ENCODE data around the gene PGBD2. TPM values are rescaled to one million over a fixed set of nuclear protein-coding genes. Genes with fewer than 3 reads are reported as not detected.

The PGBD2 gene
- total and polyA plus RNA-seq, 9 of the 15 experiments (the other 6 are each of a cell fraction or from before 2014, with no cell fraction given) = 11.9 to 21.8 (median 14.7) TPM

DNA sequence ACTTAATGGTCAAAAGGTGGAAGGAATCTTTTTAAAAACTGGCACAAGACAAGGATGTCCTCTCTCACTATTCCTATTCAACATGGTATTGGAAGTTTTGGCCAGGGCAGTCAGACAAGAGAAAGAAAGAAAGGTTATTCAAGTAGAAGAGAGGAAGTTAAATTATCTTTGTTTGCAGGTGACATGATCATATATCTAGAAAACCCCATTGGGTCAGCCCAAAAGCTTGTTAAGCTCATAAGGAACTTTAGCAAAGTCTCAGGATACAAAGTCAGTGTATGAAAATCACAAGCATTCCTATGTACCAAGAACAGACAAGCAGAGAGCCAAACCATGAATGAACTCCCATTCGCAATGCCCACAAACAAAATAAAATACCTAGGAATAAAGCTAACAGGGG, 5.4 kb upstream of the PGBD2 start (continued):
- TF ChIP-seq TRIM24 (IDR thresholded peaks at IDR 0.05) = no peak
- peak; percentile 60; the same call in 1 of the 2 replicates for TF ChIP-seq SMARCE1 (IDR thresholded peaks at IDR 0.05)
- TF ChIP-seq, protein P1, sequence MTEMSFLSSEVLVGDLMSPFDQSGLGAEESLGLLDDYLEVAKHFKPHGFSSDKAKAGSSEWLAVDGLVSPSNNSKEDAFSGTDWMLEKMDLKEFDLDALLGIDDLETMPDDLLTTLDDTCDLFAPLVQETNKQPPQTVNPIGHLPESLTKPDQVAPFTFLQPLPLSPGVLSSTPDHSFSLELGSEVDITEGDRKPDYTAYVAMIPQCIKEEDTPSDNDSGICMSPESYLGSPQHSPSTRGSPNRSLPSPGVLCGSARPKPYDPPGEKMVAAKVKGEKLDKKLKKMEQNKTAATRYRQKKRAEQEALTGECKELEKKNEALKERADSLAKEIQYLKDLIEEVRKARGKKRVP (CRISPR knock-in tag; IDR thresholded peaks at IDR 0.05) = no peak
- no peak for TF ChIP-seq JUND (IDR thresholded peaks at IDR 0.05; ENCODE audit: borderline replicate concordance, low read depth, low read length)
- TF ChIP-seq JUND (tag; IDR thresholded peaks at IDR 0.05; ENCODE audit: borderline replicate concordance, low read depth, low read length) = 0 out of 3 replicates have a peak, but pooled peaks have one; percentile 17

- POLR2A ChIA-PET = interaction anchor here (1.2 kb wide), 1 partner anchor 9 kb away, joined by 5 read pairs; no protein-coding TSS in a partner anchor
Measured at GRCh38 chr1:248901578-248901977, 4.5 kb upstream of the PGBD2 start.

More at GRCh38 chr1:248901578-248901977, 4.5 kb upstream of the PGBD2 start:
- FAIRE-seq (no peak), ATAC-seq (no peak), DNase-seq (ENCODE audit: extremely low read depth in 1 of 4, low spot score in 3 of 4) (no peak)
- no peak for TF ChIP-seq MTA3 (IDR thresholded peaks at IDR 0.05; ENCODE audit: borderline replicate concordance)
- TF ChIP-seq NBN (IDR thresholded peaks at IDR 0.05; ENCODE audit: low read depth) = peak; percentile 70; the same call in 1 of the 2 replicates
- no peak for TF ChIP-seq ZNF143 (CRISPR knock-in tag; IDR thresholded peaks at IDR 0.05)
- no peak for TF ChIP-seq ZNF311 (CRISPR knock-in tag; IDR thresholded peaks at IDR 0.05)
- TF ChIP-seq, protein P2, sequence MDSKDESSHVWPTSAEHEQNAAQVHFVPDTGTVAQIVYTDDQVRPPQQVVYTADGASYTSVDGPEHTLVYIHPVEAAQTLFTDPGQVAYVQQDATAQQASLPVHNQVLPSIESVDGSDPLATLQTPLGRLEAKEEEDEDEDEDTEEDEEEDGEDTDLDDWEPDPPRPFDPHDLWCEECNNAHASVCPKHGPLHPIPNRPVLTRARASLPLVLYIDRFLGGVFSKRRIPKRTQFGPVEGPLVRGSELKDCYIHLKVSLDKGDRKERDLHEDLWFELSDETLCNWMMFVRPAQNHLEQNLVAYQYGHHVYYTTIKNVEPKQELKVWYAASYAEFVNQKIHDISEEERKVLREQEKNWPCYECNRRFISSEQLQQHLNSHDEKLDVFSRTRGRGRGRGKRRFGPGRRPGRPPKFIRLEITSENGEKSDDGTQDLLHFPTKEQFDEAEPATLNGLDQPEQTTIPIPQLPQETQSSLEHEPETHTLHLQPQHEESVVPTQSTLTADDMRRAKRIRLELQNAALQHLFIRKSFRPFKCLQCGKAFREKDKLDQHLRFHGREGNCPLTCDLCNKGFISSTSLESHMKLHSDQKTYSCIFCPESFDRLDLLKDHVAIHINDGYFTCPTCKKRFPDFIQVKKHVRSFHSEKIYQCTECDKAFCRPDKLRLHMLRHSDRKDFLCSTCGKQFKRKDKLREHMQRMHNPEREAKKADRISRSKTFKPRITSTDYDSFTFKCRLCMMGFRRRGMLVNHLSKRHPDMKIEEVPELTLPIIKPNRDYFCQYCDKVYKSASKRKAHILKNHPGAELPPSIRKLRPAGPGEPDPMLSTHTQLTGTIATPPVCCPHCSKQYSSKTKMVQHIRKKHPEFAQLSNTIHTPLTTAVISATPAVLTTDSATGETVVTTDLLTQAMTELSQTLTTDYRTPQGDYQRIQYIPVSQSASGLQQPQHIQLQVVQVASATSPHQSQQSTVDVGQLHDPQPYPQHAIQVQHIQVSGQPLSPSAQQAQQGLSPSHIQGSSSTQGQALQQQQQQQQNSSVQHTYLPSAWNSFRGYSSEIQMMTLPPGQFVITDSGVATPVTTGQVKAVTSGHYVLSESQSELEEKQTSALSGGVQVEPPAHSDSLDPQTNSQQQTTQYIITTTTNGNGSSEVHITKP (IDR thresholded peaks at IDR 0.05; ENCODE audit: partially characterized antibody) = peak; percentile 14
- no peak for TF ChIP-seq POU5F1 (IDR thresholded peaks at IDR 0.05; ENCODE audit: borderline replicate concordance, low read depth, low read length, partially characterized antibody)
- no peak for TF ChIP-seq SIX5 (IDR thresholded peaks at IDR 0.05; ENCODE audit: borderline replicate concordance in 1 of 2, insufficient read depth in 1 of 2, low read depth in 1 of 2, low read length in 2 of 2)
- Histone ChIP-seq H4K20me1 (replicated peaks; ENCODE audit: control insufficient read depth, insufficient read depth, low read length) (no peaks in the 10 kb centered on the region), H3K27me3 (ENCODE audit: control insufficient read depth in 2 of 2, insufficient read depth in 2 of 2, low read length in 2 of 2) (no peaks in the 10 kb centered on the region), H3K9ac (ENCODE audit: insufficient read depth in 1 of 2, low read depth in 2 of 2, low read length in 2 of 2) (no peak overlapping the region), H3K36me3 (ENCODE audit: control insufficient read depth, insufficient read depth, low read length) (no peaks in the 10 kb centered on the region), H3K27ac (ENCODE audit: extremely low read depth, low read depth, low read length) (no peak overlapping the region), H2AFZ (ENCODE audit: low read depth, low read length) (no peak overlapping the region), H3K9me3 (replicated peaks; ENCODE audit: control insufficient read depth, insufficient read depth, low read depth, low read length) (no peaks in the 10 kb centered on the region), H3K4me1 (replicated peaks in 1 of 2; ENCODE audit: control insufficient read depth in 2 of 2, insufficient read depth in 2 of 2, low read length in 2 of 2) (peaks cover 21 to 23% of the 10 kb centered on the region in 2 experiments; a peak in 4 of 5 replicates), H3K4me3 (no peak overlapping the region), H3K4me2 (ENCODE audit: insufficient read depth, low read length) (no peak overlapping the region), H3K9me1 (ENCODE audit: control insufficient read depth, insufficient read depth, low read length) (no peaks in the 10 kb centered on the region), H3K79me2 (ENCODE audit: control insufficient read depth, insufficient read depth, low read length) (peaks cover 11% of the 10 kb centered on the region; the same call in 2 of the 3 replicates)
- in situ Hi-C loops (cut with MboI) = no loop called here
- intact Hi-C loops (cut with micrococcal nuclease) = no loop called here
- CTCF ChIA-PET (ENCODE audit: low intra/inter-chr PET ratio) = no interaction called here
- BruUV-seq (replicated peaks) = no TSS peak
- WGBS (ENCODE audit: insufficient coverage, low coverage, missing lambda C conversion rate) = 9% methylated on average over 2 of the region's 2 CpGs
